GM18951 (cell line): ENCODE measurements around the gene RTN4R.
"Not testable (repeated sequence)": the region's sequence is repeated elsewhere in the genome, so short reads cannot be mapped to it uniquely, and the experiment has no call there.

ENCODE experiments used
- POLR2A ChIP-seq: IDR thresholded peaks from 4 replicates; pipeline ENCODE4 v1.6.1; 2011; ENCODE audit warnings: mild to moderate bottlenecking; ENCODE audit not compliant: insufficient read length, insufficient read depth; ENCODE audit errors: extremely low read depth
- in situ Hi-C: fragments of 300-500 bp; cut with MboI; formaldehyde crosslinking; loops from one replicate; pipeline ENCODE4 v1.12.0; 2022; ENCODE audit warnings: low sequenced_read_pairs, mixed read lengths, inconsistent platforms; ENCODE audit not compliant: unreplicated experiment

Gene RTN4R

GRCh38 chr22:20306646-20307447 is 38.7 kb upstream of the RTN4R start:
- in situ Hi-C loops = not testable (repeated sequence)

GRCh38 chr22:20305894-20306645 is 38.0 kb upstream of the RTN4R start:
- no peak for TF ChIP-seq POLR2A
- in situ Hi-C loops = no loop called here

- in situ Hi-C loops = not testable (repeated sequence)
These were observed 37.2 kb upstream of the RTN4R start for GRCh38 chr22:20305230-20305893.

GRCh38 chr22:20304646-20305045 is 36.5 kb upstream of the RTN4R start:
- no peak for TF ChIP-seq POLR2A
- in situ Hi-C loops = no loop called here

- in situ Hi-C loops = not testable (repeated sequence)
These were observed 35.1 kb upstream of the RTN4R start for GRCh38 chr22:20303229-20303534.

- no peak for TF ChIP-seq POLR2A
- in situ Hi-C loops = no loop called here
These were observed 34.5 kb upstream of the RTN4R start for GRCh38 chr22:20302438-20303228.

GRCh38 chr22:20299746-20300136 is 31.6 kb upstream of the RTN4R start:
- no peak for TF ChIP-seq POLR2A
- in situ Hi-C loops = loop anchor here (10.0 kb wide), 1 partner anchor 145 kb away; the partner anchor contains the start of gene CCDC188

- in situ Hi-C loops = loop anchor here (10.0 kb wide), 1 partner anchor 144 kb away; the partner anchor contains the start of gene CCDC188
These were observed 31.0 kb upstream of the RTN4R start for GRCh38 chr22:20298803-20299745.

GRCh38 chr22:20298110-20298802 is 30.1 kb upstream of the RTN4R start:
- in situ Hi-C loops = loop anchor here (10.0 kb wide), 1 partner anchor 143 kb away; the partner anchor contains the start of gene CCDC188
- TF ChIP-seq POLR2A = no peak

More at GRCh38 chr22:20298803-20299745, 31.0 kb upstream of the RTN4R start:
- no peak for TF ChIP-seq POLR2A

- in situ Hi-C loops = loop anchor here (10.0 kb wide), 1 partner anchor 143 kb away; the partner anchor contains the start of gene CCDC188
- TF ChIP-seq POLR2A = no peak
These were observed 29.4 kb upstream of the RTN4R start for GRCh38 chr22:20297414-20298109.

- in situ Hi-C loops = loop anchor here (10.0 kb wide), 1 partner anchor 142 kb away; the partner anchor contains the start of gene CCDC188
- TF ChIP-seq POLR2A = no peak
These were observed 28.5 kb upstream of the RTN4R start for GRCh38 chr22:20296598-20296997.
